ENCODE measurements around the gene DHCR24.

GRCh38 chr1:54888080-54888733 is 1.2 kb upstream of the DHCR24 start:
- TF ChIP-seq CTCF (IDR thresholded peaks at IDR 0.05) (no peak), POLR2A (IDR thresholded peaks at IDR 0.05) (no peak)
